Astrocyte (in vitro differentiated cells and primary cell): ENCODE results near the gene MOGAT3.
"Not testable (repeated sequence)": the region's sequence is repeated elsewhere in the genome, so short reads cannot be mapped to it uniquely, and the experiment has no call there.

Experiments used
- EZH2 ChIP-seq: IDR thresholded peaks from 2 replicates; pipeline ENCODE4 v1.6.1; 2012; ENCODE audit warnings: mild to moderate bottlenecking, low read length, inconsistent platforms; ENCODE audit not compliant: insufficient read depth
- TF ChIP-seq, protein P1 (sequence below): IDR thresholded peaks from 2 replicates; pipeline ENCODE4 v1.5.1; 2011; ENCODE audit warnings: low read depth, mild to moderate bottlenecking, inconsistent platforms, low read length, moderate library complexity; ENCODE audit not compliant: insufficient read depth

GRCh38 chr7:101203740-101204738 is 3.2 kb upstream of the MOGAT3 start:
- TF ChIP-seq, protein P1, sequence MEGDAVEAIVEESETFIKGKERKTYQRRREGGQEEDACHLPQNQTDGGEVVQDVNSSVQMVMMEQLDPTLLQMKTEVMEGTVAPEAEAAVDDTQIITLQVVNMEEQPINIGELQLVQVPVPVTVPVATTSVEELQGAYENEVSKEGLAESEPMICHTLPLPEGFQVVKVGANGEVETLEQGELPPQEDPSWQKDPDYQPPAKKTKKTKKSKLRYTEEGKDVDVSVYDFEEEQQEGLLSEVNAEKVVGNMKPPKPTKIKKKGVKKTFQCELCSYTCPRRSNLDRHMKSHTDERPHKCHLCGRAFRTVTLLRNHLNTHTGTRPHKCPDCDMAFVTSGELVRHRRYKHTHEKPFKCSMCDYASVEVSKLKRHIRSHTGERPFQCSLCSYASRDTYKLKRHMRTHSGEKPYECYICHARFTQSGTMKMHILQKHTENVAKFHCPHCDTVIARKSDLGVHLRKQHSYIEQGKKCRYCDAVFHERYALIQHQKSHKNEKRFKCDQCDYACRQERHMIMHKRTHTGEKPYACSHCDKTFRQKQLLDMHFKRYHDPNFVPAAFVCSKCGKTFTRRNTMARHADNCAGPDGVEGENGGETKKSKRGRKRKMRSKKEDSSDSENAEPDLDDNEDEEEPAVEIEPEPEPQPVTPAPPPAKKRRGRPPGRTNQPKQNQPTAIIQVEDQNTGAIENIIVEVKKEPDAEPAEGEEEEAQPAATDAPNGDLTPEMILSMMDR = not testable (repeated sequence)
- TF ChIP-seq EZH2 = not testable (repeated sequence)
